ENCODE measurements around the gene ADARB1. TPM values are rescaled to one million over a fixed set of nuclear protein-coding genes. Genes with fewer than 3 reads are reported as not detected.

Gene ADARB1
- total and polyA plus RNA-seq, 9 of the 15 experiments (the other 6 are each of a cell fraction or from before 2014, with no cell fraction given) = 6.7 to 16.0 (median 8.3) TPM

DNA sequence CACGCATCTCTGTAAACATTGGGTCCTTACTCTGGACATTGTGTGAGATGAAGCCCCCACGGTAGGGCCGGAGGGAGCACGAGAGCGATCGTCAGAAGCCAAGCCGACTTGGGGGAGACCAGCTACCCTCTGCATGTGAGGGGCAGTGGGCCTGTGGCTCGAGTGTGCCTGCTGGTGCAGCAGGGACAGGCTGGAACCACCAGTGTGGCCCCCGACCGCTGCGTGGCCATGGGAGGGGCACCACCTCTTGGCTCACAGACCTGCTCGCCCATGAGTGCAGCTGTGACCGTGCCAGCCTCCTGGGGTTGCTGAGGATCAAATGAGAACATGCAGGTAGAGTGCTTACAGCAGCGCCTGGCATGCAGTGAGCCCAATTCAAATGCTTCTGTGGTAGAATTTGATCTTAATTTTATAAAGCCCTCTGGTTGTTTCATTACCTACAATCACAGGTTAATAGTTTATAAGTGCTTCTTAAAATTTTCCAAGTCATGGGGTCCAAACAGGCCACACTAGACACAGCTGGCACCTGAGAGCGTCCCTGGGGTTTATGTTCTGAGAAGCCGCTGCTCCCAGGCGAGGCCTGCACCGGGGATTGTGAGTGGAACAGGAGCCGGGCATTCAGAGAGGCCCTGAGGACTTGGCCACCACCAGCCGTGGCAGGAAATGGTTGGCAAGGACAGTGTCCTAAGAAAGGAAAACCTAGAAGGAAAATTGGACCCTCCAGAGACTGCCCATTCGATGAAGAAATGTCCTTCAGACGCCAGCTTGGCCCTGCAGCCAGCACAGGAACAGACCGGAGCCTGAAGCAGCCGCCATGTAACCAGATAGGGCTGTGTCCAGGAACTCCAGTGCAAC, 22.6 kb upstream of the ADARB1 start:
- H3K9ac ChIP-seq (ENCODE audit: insufficient read depth in 1 of 2, low read depth in 2 of 2, low read length in 2 of 2) = no peak overlapping the region
- WGBS (ENCODE audit: insufficient coverage, low coverage, missing lambda C conversion rate) = 4% methylated on average over 23 of the region's 24 CpGs
- no peak for FAIRE-seq
- H3K9me3 ChIP-seq (replicated peaks; ENCODE audit: control insufficient read depth, insufficient read depth, low read depth, low read length) = peaks cover 4% of the 10 kb centered on the region
- no peak overlapping the region for H3K4me2 ChIP-seq (ENCODE audit: insufficient read depth, low read length)
- no peak overlapping the region for H3K4me3 ChIP-seq
- ATAC-seq = no peak
- H4K20me1 ChIP-seq (replicated peaks; ENCODE audit: control insufficient read depth, insufficient read depth, low read length) = peaks cover 11% of the 10 kb centered on the region; the same call in 1 of the 2 replicates
- TF ChIP-seq KAT8 (IDR thresholded peaks at IDR 0.05; ENCODE audit: low read depth) (no peak), NCOR1 (IDR thresholded peaks at IDR 0.05) (no peak), ZBTB17 (CRISPR knock-in tag; IDR thresholded peaks at IDR 0.05) (no peak), ZNF695 (CRISPR knock-in tag; IDR thresholded peaks at IDR 0.05) (no peak), ETV5 (CRISPR knock-in tag; IDR thresholded peaks at IDR 0.05; ENCODE audit: low read depth) (no peak), TCFL5 (CRISPR knock-in tag; conservative IDR thresholded peaks at IDR 0.05) (no peak)
- no peaks in the 10 kb centered on the region for H3K9me1 ChIP-seq (ENCODE audit: control insufficient read depth, insufficient read depth, low read length)
- ChIA-PET POLR2A (interaction anchor here (0.5 kb wide), 1 partner anchor 36 kb away, joined by 3 read pairs; no protein-coding TSS in a partner anchor), CTCF (ENCODE audit: low intra/inter-chr PET ratio) (no interaction called here)
- in situ Hi-C loops (cut with MboI) (no loop called here), intact Hi-C loops (cut with micrococcal nuclease) (no loop called here)
- peaks cover 60 to 78% of the 10 kb centered on the region in 2 experiments for H3K27me3 ChIP-seq (ENCODE audit: control insufficient read depth in 2 of 2, insufficient read depth in 2 of 2, low read length in 2 of 2)
- no TSS peak for BruUV-seq (replicated peaks)
- H3K36me3 ChIP-seq (ENCODE audit: control insufficient read depth, insufficient read depth, low read length) = no peaks in the 10 kb centered on the region
- DNase-seq (ENCODE audit: extremely low read depth in 1 of 4, low spot score in 3 of 4) = no peak
- H3K4me1 ChIP-seq (replicated peaks in 1 of 2; ENCODE audit: control insufficient read depth in 2 of 2, insufficient read depth in 2 of 2, low read length in 2 of 2) = peaks cover 0 to 9% of the 10 kb centered on the region in 2 experiments; a peak in 1 of 5 replicates
- H3K79me2 ChIP-seq (ENCODE audit: control insufficient read depth, insufficient read depth, low read length) = no peaks in the 10 kb centered on the region
- no peak overlapping the region for H3K27ac ChIP-seq (ENCODE audit: extremely low read depth, low read depth, low read length)
- H2AFZ ChIP-seq (ENCODE audit: low read depth, low read length) = no peak overlapping the region

Measured in K562 (cell line).